ENCODE measurements around the gene TPD52L2.

The TPD52L2 gene

DNA sequence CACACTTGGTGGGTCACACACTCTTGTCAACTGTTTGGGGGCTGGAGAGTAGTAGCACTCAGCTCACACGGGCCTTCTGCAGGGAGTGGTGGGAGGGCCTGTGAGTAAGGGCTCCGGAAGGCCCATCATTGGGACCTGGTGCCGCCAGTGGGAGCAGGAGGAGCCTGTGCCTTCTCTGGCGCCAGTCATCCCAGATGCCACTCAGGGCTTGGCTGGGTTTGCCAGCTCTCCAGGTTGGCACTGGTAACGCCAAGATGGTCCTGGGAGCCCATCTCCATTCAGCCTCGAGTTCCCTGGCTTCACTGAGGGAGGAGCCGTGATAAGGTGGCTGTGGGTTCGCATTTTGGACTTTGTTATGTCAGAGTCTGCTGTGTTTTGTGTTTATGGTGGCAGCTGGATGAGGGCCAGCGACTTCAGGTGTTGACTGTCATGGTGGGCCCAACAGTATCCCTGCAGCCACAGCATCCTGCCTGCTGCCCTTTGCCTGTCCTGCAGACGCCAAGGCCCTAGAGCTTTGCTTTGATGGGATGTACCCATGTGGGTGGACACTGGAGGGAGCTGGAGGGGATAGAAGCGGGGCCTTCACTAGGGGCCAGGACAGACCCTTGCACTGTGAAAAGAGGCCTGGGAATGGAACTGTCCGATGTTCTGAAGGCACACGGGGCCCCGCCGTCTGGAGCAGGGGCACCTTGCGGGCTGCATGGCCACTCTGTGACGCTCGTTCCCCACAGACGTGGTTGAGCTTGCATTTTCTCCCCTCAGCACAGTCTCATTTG lies 16.6 kb downstream of the TPD52L2 start:
- no peak for DNase-seq

DNA sequence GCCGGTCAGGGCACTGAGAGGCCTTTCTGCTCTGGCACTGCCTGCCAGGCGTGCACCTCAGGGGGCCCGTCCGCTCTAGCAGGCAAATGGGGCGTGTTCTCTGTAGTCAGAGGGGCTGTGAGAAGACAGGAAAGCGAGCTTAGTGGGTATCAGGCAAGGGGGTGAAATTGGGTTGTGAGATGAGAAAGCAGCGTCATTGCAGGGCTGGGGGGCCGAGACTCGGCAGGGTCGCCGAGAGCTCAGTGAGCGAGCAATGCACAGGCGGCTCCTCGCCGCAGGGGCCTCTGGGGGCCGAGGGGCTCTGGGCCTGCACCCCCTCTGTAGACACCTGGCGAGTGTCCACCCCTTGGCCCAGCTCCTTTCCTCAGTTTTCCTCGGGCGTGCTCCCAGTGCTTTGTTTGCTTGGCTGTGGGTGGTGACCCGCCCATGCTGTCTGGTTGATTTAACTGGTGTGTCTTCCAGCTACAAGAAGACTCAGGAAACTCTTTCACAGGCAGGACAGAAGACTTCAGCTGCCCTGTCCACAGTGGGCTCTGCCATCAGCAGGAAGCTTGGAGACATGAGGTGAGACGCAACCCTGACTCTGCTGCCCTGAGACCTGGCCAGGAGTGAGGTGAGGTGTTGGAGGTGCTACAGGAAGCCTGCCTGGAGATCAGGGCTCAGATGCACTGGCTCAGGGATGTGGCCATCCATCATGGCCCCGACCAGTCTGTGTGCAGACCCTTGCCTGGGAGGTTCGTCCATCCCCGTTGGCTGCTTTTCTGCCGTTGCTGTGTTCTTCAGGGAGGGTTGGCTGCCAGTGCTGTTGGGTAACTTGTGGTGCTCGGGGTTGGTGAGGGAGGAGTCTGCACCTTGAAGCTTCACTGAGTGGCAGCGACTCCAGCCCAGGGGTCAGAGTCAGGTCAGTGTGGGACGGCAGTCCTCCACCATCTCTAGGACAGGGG lies 17.5 kb downstream of the TPD52L2 start:
- DNase-seq, result no peak

GRCh38 chr20:63883201-63883593 lies 18.1 kb downstream of the TPD52L2 start:
- no peak for DNase-seq

DNA sequence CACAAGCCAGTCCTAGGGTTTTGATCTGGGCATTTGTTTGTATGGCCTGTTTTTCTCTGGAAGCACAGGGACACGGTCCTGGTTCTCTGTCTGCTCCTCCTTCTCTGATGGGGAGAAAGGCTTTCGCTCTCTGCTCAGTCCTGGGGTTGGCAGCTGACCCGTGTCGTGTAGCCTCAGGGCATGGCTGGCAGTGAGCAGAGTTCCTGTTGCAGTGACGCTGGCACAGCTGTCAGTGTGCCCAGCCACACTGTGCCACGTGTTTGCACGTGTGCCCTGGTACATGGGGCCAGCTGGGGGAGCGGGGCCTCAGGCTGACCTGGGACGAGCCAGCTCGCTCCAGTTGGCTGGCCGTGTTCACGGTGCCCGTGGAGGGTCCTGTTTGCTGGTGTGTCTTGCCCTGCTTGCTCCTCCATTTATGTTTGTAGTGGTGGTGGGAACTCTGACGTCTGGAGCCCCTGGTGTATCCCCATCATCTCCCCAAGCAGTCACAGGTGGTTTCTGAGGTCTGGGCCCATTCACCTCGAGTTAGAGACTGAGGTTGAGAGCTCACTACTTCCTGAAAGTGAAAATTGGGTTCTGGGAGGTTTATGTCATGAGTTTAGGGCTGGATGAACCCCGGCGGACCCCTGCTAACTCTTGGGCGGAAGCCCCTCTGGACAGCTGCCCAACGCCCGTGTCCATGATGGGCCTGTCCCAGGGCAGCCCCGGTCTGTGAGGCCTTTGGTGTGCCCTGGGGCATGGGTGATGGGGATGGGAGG lies 19.6 kb downstream of the TPD52L2 start:
- DNase-seq, result no peak

DNA sequence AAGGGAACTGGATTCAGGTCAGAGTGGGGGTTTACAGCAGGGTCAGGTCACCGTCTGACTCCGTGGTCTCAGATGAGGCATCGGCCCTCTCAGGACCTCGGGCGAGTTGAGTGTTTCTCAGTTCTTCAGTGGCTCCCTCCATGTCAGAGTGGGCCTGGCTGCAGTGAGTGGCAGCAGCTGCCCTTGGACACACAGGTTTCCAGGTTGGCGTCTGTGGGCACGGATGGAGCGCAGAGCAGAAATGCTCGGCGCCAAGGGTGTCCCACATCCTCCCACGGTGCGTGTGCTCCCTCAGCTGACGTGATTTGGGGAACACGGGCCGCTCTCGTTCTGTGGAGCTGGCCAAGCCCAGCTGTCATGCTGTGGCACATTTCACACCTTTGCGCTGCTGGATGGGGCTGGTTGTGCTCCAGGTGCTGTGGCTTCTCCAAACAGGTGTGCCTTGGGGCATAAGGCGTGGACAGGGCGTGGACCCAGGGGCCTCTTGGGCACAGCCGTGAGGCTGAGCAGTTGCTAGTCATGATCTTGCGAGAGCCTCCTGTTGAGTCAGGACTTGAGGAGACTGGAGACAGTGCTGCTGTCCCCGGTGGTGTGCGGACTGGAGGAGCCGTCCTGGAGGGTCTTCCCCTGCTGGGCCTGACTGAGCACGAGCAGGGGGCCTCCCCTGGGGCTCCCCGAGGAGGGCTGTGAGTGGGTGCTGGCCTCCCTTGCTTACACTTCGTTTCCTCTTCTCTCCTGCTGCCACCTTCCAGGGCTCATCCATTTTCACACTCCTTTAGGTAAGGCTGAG lies 20.4 kb downstream of the TPD52L2 start:
- DNase-seq, result no peak

- DNase-seq, result no peak
Observed at GRCh38 chr20:63886054-63886419, 21.0 kb downstream of the TPD52L2 start.

- DNase-seq, result no peak
Observed at GRCh38 chr20:63886921-63887320, 21.9 kb downstream of the TPD52L2 start.

DNA sequence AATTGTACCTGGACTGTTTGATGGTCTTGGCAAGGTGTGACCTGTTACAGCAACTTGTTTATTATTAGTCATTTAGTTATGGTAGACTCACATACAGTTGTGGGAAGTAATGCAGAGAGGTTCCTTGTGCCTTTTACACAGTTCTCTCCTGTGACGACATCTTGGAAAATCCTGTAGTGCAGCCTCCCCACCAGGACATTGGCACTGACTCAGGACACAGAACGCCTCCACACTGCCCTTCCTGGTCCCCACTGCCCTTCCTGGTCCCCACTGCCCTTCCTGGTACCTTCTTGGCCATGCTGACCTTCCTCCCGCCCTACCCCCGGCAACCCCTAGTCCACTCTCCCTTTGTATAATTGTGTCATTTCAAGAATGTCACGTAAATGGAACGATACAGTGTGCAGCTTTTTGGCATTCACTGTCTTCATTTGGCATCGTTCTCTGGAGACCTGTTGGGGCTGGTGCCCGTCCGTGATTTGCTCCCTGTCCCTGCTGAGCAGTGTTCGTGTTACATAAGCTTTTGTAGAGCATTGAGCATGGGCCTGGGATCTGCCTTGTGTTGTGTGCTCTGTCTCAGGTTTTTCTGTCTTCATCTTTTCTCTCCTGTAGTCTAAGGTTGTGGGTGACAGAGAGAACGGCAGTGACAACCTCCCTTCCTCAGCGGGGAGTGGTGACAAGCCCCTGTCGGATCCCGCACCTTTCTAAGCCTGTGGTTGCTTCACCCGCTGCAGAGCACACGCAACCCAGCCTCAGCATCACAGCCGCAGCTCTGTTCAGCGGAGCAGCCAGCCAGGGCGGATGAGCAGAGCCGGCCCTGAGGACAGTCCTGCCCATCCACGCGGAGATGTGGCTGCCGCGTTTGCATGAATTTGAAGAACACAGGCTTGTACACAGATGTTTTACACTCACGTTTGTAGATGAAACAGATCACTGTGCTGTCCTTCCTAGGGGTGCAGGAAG lies 24.5 kb downstream of the TPD52L2 start:
- no peak for DNase-seq

- no peak for DNase-seq
Observed at GRCh38 chr20:63890201-63890576, 25.1 kb downstream of the TPD52L2 start.

DNA sequence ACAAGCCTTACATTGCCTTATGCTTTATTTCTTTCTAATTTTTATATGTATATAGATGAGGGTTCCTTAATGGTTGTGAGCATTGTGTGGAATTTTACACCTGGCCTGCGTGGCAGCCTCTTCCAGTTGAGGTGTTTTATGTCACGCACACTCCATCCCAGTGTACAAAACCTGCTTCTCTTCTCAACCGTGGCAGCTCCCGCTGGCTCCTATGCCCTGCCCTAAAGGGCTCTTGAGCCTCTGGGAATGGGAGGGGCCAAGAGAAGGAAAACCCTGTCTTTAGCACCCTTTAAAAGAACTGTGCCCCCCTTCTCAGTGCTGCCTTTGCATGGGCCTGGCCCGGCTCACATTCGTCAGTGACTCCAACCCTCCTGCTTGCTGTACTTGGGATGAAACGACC lies 25.5 kb downstream of the TPD52L2 start:
- DNase-seq, result no peak

DNA sequence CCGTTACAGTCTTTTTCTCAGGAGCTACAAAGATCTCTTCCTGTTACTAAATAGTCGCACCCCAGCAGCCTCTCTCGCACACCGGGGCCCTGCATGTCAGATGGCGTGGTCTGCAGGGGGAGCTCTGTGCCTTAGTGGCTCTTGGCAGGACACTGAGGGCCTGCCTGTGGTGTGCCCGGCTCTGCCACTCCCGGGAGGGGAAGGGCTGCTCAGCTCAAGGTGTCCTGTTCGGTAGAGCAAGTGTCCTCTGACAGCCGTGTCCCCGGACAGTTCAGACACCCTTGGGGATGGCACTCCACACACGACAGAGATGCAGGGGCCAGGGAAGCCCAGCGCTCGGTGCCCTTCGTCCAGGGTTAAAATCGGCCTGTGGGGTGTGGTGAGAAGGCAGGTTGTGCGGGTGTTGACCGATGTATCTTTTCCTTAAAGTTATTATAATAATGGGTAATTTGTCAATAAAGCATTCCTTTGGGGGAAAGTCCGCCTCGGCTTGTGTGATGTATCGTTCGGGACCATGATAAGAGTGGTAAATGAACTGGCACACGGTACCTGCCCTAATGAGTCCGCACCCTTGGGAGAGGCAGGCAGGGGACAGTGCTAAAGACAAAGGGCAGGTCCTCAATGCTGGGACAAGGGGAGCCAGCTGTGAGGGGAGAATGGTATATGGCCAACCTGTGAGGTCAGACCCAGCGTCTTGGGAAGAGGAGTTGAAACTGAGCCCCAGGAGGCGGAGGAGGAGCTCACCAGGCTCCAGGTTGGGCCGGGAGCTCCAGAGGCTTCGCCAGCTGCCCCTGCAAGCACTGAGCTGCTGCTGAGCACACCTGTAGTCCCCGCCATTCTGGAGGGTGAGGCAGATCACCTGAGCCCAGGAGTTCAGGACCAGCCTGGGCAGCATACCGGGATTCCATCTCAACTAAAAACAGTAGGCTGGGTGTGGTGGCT lies 26.3 kb downstream of the TPD52L2 start:
- no peak for DNase-seq

- no peak for DNase-seq
Observed at GRCh38 chr20:63892402-63892801, 27.3 kb downstream of the TPD52L2 start.

- DNase-seq, result no peak
Observed at GRCh38 chr20:63893999-63894357, 28.9 kb downstream of the TPD52L2 start.

- peak; percentile 82 for DNase-seq
Observed at GRCh38 chr20:63894358-63895201, 29.5 kb downstream of the TPD52L2 start, which contains the start of gene DNAJC5. DNAJC5 (plus strand) TSS chr20:63895126; CDS start chr20:63928346, 33,220 bp downstream.

DNA sequence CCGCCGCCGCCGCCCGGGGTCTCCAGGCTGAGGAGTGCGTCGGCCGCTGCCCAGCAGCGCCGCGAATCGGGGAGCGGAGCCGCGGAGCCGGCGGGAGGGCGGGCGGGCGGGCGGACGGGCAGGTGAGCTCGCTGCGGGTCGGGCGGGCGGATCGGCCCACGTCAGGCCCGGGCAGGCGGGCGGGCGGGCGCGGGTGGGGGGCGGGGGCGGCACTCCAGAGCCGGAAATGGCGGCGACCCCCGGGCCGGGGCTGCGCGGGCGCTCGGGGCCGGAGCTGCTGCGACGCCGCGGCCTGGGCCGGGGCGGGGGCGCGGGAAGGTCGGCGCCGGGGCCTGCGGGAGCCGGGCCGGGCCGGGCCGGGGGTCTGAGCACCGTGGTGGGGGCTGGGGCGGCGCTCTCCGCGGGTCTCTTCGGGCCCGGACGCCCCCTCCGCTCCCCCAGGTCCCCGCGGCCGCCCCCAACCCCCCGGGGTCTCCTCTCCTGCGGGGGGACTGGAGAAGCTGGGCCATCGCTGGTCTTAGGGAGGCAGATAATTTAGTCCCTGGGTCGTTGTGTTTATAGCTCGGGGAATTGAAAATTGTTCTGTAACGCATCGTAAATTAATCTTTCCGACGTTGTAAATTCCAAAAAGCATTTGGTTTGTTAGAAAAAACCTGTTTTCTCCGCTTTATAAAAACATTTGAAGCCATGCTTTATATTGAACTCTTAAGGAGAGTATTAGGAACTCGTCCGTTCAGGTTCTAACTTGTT lies 30.3 kb downstream of the TPD52L2 start:
- DNase-seq, result no peak

GRCh38 chr20:63895952-63896263 lies 30.8 kb downstream of the TPD52L2 start:
- no peak for DNase-seq

DNA sequence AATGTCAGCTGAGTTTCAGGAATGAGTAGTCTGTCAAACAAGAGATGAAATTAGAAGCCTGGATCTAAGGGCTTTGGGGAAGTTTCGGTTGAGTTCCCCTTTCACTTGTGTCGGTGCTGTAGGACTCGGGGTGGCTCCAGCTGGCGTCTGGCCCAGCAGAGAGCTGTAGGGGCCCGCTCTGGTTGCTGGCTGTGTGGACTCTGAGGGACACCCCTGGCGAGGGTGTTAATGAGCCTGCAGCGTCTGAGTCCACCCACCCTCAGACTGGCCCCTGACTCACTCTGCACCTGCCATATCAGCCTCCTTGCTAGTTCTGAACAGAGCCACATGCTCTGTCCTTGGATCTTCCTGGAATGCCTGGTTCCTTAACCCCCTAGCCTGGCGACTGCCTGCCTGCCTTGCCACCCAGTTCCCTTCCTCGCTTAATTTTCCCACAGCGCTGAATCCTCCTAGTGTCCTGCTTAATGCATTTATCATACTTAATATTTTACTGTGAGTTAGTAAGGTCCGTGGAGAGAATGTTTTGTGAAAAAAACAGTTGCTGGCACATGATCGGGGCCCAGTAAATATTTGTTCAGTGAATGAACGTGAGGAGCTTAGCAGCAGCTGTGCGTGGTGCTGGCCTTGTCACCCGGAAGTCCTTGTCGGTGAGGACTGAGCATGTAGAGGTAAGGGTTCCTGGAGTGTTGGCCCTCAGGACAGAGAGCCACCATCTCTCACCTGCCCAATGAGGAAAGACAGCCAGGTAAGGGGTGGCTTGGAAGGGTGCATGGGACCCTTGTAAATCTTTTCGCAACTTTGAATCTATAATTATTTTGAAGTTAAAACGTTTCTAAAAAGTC lies 31.4 kb downstream of the TPD52L2 start:
- DNase-seq, result no peak

Measured in amniotic stem cell (primary cell).